COLO829 (cell line): Measurements from ENCODE around the gene SCGB1D1.

Experiments used
- DNase-seq: peaks from one replicate; pipeline ENCODE4 v3.0.0; 2012; ENCODE audit warnings: low spot score

Gene SCGB1D1, protein sequence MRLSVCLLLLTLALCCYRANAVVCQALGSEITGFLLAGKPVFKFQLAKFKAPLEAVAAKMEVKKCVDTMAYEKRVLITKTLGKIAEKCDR

DNA sequence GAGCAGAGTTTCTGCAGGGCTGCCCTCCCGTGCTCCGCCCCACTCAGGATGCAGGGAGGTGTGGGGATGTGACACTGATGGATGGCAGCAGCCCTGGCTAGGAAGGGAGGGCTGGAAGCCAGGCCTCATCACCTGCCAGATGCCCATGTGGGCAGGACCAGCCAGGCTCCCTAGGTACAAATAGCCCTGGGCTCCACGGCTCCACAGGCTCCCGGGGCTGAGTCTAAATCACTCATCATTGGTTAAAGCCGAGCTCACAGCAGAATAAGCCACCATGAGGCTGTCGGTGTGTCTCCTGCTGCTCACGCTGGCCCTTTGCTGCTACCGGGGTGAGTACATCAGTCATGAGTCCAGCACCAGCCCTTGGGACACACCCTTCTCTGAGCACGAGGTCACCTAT, at the start of gene SCGB1D1:
SCGB1D1 (plus strand) TSS at position 206 of the 400 bp plus-strand sequence; CDS start at position 275, 69 bp downstream.
- DNase-seq, result no peak

DNA sequence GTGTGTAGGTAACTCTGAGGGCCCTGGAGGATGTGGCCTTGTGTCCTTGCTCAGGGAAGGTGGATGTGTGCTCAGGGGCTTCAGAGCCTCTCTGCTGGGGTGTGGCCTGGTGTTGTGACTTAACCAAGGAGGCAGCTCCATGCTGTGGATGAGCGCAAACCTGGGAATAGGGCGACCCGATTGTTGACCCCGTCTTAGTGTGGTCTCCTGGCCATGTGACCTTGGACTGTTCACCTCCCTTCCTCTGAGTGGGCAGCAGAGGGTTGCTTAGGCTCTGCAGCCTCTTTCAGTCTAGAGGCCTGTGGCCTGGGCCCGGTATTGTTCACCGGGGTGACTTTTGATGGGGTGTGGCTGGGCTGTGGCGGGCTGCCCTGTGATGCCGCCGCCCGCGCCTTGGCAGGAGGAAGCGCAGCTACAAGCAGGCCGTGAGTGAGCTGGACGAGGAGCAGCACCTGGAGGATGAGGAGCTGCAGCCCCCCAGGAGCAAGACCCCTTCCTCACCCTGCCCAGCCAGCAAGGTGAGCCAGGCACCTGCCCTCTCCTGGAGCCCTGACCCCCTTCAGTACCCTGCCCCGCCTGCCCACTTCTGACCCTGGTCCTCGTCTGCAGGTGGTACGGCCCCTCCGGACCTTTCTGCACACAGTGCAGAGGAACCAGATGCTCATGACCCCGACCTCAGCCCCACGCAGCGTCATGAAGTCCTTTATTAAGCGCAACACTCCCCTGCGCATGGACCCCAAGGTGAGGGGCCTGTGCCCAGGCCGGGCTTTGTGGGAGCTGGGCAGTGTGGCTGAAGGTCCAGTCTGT, 49.5 kb upstream of the SCGB1D1 start:
- no peak for DNase-seq

DNA sequence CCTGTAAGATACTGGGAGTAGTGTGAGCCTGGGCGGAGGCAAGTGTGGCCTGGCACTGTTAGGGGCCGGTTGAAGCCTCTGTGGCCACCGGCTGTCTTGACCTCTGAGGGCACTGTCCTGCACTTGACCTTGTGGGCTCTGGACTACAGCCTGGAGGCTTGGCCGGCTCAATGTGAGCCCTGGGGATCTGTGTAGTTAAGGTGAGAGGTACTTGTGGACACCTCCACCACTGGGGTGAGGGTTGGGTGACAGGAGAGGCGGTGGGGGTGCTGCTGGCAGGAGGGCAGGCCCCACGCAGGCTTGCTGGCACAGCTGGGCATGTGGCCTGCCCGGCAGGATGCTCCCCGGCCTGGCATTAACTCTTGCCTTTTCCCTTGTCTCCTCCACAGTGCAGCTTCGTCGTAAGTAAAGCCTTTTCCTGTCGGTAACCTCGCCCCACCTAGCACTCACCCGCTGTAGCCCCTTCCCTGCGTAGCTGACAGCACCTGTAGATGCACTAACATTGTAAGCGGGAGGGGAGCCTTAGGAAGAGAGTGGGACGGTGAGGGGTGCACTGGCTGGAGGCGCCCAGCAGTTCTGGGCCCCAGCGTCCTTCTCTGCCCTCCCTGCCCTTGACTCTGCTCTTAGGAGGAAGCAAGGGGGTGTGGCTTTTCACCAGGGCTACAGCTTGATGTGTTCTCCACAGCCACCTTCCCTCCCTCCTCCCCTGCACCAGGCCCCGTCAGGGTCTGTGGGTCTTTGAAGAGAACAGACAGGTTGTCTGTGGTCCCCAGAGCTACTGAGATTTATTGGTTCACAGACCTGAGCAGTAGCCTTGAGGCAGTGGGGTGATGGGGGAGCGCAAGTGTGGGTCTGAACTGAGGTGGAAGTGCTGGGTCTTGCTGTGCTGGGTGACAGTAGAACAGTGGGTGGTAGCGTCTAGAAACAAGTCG, 48.6 kb upstream of the SCGB1D1 start:
- no peak for DNase-seq

DNA sequence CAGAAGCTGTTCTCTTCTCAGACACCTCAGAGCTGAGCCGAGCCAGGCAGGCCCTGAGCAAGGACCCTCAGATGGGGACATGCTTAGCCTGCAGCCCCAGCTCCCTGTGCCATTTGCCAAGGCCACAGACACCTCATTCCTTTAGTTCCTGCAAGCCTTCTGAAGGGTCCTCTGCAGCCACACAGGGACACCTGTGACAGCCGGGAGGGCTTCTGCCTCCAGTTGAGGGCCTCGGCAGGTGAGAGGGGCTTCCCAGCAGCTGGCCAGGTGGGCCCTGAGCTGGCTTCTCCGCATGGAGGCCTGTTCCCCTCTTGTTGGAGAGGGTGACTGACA, 48.0 kb upstream of the SCGB1D1 start:
- DNase-seq, result no peak

DNA sequence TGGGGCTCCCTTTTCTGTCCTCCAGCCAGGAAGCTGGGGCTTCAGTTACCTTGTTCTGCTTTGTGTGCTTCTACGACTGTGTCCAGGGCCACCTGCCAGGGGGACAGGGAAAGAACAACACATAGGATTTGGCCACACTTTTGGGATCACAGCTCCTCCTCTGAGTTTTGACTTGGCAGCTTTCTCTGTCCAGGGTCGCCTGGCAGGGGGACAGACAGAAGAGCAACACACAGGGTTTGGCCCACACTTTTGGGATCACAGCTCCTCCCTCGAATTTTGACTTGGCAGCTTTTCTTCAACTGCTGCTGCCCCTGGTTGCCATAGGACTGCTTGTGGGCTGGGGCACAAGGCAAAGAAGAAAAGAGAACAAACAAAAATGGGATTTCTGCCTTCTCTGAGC, 47.1 kb upstream of the SCGB1D1 start:
- no peak for DNase-seq

DNA sequence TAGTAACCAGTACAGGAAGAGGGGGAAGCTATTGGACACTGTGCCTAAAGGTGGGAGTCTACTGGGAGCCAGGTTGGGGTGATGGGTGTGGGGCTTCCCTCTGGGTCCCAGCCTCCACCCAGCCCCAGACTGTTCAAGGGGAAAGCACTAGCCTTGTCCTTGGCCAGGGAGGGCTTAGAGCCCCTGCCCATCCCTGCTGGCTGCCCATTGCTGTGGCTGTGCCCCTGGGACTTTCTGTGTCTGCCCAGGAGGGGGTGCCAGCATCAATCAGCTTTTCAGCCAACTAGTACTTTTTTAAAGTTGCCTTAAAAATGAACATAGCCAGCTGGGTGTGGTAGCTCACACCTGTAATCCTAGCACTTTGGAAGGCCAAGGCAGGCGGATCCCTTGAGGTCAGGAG, 46.3 kb upstream of the SCGB1D1 start:
- no peak for DNase-seq

DNA sequence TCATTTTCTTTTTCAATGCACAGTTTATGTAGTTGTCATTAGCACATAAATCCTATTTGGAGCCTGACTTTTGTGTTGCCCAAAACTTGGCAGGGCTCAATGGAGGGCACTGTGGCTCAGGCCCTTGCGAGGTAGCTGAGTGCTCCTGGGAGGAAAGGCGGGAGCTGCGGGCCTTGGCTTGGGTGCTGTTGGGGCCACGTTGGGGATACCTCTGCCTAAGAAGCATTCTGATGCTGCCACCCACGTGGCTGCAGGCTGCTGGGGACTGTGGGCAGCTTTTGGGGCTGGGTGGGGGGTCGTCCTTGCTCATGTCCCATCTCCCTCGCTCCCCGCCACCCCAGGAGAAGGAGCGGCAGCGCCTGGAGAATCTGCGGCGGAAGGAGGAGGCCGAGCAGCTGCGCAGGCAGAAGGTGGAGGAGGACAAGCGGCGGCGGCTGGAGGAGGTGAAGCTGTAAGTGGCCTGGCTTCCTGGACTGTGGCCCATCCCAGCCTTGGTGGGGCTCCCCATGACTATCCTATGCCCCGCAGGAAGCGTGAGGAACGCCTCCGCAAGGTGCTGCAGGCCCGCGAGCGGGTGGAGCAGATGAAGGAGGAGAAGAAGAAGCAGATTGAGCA, 45.3 kb upstream of the SCGB1D1 start:
- no peak for DNase-seq

DNA sequence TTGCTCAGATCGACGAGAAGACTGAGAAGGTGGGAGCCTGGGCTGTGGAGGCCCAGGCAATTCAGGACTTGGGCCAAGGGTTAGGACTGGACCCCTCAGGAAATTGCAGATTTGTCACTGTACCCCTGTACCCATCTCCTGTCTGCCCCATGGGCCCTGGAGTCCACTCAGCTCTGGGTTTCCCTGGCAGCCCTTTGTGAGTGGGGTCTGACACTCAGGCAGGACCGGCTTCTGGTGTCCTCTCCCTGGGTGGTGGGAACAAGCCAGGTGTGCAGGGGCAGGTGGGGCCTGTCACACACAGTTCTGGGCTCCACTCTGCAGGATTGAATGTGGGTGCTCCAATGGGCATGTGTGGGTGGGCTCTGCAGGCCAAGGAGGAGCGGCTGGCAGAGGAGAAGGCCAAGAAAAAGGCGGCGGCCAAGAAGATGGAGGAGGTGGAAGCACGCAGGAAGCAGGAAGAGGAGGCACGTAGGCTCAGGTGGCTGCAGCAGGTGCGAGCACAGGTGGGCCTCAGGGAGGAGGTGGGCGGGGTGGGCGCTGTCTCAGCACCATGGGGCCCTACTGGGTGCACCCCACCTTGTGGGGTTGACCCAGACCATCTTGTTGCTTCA, 44.6 kb upstream of the SCGB1D1 start:
- DNase-seq, result no peak

DNA sequence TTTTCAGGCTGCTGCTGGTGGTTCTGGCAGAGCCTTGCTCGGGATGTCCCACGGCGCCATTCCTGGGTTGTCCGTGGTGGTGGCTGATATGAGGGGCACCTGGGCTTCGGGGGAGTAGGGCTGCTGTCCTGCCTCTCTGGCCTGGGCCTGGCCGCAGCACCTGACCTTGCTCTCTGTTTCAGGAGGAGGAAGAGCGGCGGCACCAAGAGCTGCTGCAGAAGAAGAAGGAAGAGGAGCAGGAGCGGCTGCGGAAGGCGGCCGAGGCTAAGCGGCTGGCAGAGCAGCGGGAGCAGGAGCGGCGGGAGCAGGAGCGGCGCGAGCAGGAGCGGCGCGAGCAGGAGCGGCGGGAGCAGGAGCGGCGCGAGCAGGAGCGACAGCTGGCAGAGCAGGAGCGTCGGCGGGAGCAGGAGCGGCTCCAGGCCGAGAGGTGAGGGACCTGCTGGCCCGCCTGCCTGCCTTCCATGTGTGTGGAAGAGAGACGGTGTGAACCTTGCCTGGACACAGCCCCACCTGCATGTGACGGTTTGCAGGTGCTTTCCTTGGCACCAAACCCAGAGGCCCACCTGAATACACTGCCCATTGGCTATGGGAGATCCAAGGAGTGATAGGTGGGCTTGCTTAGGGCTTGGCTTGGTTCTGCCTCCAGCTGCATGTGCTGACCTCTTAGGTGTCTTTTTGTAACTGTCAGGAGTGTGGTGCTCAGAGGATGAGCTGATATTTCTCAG, 43.4 kb upstream of the SCGB1D1 start:
- no peak for DNase-seq

DNA sequence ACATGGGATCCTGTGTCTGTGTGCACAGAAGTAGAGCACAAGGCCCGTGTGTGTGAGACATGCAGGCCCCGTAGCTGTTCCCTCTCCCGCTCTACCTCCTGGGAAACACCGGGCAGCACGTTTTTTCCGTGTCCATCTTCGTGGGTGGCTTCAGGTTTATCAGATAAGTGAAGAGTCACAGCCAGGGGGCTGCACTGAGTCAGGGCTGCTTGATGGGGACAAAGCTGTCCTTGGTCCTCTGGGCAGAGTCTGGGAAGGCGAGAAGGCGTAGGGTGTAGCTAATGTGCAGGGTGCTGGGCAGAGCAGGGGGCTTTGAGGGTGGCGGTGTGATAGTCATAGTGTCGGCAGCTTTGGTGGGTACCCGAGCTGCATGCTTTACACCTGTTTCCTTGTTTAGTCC, 42.5 kb upstream of the SCGB1D1 start:
- DNase-seq, result no peak

DNA sequence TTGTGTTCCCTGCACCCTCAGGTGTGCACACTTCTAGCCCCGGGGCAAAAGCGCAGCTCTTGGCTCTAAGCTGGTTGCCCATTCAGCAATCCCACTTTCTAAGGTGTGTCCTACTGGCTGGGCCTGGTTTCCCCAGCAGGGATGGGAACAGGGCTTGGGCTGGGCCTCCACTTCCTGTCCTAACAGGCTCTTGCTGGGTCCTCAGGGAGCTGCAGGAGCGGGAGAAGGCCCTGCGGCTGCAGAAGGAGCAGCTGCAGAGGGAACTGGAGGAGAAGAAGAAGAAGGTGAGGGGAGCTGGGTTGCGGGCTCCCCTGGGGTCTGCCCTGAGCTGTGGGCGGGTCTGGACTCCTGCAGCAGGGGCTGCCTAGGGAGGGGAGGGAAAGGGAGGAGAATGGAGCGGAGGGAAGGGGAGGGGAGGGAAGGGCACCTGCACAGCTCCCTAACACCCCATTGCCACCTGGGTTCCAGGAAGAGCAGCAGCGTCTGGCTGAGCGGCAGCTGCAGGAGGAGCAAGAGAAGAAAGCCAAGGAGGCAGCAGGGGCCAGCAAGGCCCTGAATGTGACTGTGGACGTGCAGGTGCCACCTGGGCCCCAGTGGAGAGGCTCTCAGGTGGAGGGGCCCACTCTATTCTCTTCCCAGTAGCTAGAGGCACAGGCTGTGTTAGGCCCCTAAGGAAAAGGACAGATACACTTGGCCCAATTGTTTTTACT, 41.6 kb upstream of the SCGB1D1 start:
- DNase-seq, result no peak

DNA sequence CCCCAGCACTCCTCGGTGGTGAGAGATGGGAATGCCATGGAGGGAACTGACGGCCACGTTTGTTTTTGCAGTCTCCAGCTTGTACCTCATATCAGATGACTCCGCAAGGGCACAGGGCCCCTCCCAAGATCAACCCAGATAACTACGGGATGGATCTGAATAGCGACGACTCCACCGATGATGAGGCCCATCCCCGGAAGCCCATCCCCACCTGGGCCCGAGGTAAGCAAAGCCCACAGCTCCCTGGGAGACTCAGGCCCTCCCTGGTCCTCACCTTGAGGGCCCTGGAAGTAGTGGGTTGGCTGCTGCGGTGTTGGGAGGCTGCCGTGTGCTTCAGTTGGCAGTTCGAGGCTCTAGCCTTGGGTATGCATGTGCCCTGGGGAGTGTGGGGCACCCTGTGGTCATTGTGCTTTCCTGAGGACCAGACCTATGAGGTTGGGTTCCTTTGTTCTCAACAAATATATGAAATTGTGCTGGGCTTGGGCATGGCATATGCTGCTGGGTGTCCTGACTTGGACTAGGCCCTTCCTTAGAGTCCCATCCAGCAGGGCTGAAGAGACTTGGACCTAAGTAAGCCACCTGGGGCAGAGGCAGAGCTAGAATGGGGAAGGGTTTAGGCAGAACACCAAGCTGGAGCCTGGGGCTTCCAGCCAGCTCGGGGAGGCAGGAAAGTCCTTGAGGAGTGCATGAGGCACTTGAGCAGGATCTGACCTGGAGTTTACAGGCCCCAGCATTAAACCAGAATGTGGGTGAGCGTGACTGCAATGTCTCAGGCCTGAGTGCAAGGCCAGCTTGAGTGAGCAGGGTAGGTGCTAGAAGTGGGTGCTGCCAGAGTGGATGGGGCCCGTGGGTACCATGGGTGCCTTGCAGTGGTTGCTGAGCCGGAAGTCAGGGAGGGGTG, 39.8 kb upstream of the SCGB1D1 start:
- no peak for DNase-seq

DNA sequence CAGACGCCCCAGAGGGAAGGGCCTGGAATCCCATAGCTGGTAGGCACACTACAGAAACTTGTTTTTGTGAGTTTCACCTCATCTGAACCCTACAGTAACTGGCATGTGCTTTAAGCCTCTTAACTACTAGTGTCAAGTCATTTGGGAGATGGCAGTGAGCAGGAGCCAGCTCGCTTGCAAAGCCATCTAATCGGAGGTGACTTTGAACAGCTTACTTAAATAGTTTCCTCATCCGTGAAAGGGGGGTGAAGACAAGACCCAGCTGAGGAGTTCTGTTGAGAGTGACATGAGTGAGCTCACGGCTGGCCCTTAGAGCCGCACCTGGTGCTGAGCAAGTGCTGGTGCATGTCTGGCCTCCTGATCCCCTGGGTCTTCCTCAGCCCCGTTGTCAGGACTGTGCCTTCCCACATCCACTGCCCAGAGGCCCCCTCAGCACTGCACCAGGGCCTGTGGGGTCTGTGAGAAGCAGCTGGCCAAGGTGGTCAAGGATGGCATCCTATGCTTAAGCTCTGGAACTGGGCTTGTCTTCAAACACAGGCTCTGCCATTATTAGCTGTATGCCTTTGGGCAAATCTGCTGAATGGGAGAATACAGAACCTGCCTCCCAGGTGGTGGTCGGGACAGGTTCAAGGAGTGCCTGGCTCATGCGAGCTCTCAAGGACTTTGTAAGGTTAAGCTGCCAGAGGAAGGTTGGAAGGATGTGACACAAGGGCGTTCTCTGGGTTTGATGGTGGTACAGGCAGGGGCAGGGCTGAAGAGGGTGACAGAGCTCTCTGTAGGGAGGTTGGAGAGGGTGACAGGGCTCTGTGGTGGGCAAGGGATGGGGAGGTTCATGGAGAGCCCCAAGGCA, 38.9 kb upstream of the SCGB1D1 start:
- DNase-seq, result no peak

DNA sequence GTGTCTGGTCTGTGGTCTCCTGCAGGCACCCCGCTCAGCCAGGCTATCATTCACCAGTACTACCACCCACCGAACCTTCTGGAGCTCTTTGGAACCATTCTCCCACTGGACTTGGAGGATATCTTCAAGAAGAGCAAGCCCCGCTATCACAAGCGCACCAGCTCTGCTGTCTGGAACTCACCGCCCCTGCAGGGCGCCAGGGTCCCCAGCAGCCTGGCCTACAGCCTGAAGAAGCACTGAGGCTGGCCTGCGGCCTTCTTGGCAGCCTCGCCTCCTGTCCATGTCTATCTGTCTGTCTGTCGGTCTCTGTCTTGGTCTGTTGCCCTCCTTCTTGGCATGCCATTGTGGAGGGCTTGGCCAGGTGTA, 38.3 kb upstream of the SCGB1D1 start:
- DNase-seq, result no peak

DNA sequence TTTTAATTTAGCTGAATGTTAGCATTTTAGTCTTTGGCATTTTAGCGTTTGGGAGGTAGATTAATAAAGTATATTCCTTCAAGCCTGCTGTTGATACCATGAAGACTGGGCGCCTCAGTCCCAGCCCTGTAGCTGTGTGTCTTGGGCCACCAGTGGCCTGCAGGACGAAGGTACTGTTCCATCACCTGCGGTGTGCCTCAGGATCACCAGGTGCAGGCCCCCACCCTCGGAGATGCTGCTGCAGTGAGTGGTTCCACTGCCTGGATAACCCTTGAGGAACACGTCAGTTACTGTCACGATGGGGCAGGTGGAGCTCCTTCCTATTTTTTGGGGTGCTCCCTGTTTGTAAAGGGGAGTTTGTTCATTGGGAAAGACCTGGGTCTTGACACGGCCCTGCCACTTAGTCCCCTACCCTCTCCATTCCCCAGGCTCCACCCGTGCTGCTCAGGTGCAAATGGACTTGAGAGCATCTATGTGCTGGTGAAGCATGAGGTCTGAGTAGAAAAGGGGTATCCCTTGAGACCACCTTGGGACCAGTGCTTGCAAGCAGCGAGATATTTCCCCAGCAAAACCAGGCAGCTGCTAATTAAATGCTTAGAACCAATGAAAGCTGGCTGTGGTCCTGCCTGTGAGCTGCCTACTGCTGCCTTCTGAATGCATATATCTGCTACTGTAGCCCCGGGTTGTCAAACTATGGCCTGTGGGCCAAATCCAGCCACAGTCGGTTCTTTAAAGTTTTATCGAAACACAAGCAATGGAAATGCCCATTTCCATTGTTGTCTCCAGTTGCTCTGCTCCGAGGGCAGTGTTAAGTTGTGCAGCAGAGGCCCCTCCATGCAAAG, 37.5 kb upstream of the SCGB1D1 start:
- DNase-seq, result no peak

DNA sequence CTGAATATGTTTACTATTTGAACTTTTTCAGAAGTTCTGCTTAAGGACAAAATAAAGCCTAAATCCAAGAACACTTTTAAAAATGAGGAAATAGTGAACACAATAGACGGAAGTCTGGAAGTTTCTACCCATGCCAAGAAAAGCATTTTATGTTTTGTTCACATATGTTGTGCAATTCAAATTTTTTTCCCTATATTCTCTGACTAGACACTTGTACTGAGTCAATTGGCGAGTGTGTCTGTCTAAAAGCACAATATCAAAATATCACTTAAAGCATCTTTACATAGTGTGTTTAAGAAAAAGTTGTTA, 37.0 kb upstream of the SCGB1D1 start:
- no peak for DNase-seq

DNA sequence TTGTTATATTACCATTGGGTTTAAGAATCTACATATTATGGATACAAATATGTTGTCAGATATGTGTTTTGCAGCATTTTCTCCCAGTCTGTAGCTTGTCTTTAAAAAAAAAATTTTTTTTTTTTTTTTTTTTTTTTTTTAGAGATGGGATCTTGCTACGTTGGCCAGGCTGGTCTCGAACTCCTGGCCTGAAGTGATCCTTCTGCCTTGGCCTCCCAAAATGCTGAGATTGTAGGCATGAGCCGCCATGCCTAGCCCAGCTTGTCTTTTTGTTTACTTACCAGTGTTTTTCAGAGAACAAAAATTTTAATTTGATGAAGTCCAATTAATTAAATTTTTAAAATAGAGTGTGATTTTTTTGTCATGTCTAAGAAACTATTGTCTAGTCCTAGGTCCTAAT, 36.4 kb upstream of the SCGB1D1 start:
- DNase-seq, result no peak

DNA sequence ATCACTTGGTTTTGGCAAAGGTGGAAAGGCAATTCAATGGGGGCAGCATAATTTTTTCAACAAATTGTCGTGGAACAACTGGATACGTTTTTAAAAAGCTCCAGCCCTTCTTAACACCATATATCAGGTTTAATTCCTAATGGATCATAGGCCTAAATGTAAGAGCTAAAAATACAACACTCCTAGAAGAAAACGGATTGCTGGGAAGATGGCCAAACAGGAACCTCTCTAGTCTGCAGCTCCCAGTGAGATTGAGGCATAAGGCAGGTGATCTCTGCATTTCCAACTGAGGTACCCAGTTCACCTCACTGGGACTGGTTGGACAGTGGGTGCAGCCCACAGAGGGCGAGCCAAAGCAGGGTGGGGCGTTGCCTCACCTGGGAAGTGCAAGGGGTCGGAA, 32.4 kb upstream of the SCGB1D1 start:
- no peak for DNase-seq
